Measurements from ENCODE around the gene ZNF770. TPM values are rescaled to one million over a fixed set of nuclear protein-coding genes. Genes with fewer than 3 reads are reported as not detected.

The ZNF770 gene
- total and polyA plus RNA-seq, 3 donors from 2014 or later: 17.7 to 30.2 (median 27.7) TPM

DNA sequence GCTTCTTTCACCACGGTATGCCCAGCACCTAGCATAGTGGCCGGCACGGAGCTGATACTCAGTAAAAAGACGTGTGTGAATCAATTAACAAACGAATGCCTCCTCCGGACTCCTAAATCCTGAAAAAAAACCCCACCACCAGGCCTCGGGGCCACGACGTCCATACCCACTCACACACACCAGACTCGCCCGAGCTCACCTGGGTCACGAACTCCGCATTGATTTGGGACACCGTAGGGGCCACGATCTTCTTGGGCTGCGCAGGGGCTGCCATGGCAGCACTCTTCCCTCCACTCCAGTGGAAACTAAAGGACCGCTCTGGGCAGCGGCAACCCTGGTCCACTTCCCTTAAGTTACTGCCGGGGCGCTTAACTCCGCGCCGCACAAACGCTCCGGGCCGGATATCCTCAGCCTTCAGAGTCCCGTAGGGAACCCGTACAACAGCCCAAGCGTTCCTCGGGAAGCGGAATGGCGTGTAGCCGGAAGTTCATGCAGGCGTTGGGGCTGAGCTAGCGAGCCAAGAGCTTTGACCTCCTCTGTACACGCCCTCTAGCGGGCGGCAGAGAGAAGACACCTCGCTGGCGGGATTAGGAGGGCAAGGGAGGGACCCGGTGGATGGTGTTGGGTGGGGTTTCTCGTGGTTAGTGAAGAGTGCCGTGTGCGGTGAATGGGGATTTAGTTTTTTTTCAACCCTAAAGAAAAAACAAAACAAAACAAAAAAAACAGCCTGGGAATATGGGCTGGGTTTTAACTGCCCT, 18.6 kb downstream of the ZNF770 start, which contains the start of gene AQR:
Gene AQR (minus strand): TSS at position 403 of the 758 bp plus-strand sequence. CDS start 129 bp downstream, at position 274.
- 0 to 1% methylated on average over 22 to 41 of the region's 44 CpGs for WGBS, 2 donors
- peak within 1 kb of the TSS; percentile 86 to 92 for H3K4me3 ChIP-seq
- no peaks in the 10 kb centered on the region for H3K27me3 ChIP-seq
- peak within 1 kb of the TSS; percentile 67 to 80 for H3K27ac ChIP-seq
- H3K9me3 ChIP-seq: no peaks in the 10 kb centered on the region
- no peaks in the 10 kb centered on the region for H3K36me3 ChIP-seq (ENCODE audit: low read depth, missing control alignments)
- peaks cover 17% of the 10 kb centered on the region for H3K4me1 ChIP-seq
- intact Hi-C loops (cut with DNase I; ENCODE audit: low total_unique reads): no loop called here
- no peak for TF ChIP-seq POLR2A (IDR thresholded peaks at IDR 0.05)
- TF ChIP-seq, protein P1, sequence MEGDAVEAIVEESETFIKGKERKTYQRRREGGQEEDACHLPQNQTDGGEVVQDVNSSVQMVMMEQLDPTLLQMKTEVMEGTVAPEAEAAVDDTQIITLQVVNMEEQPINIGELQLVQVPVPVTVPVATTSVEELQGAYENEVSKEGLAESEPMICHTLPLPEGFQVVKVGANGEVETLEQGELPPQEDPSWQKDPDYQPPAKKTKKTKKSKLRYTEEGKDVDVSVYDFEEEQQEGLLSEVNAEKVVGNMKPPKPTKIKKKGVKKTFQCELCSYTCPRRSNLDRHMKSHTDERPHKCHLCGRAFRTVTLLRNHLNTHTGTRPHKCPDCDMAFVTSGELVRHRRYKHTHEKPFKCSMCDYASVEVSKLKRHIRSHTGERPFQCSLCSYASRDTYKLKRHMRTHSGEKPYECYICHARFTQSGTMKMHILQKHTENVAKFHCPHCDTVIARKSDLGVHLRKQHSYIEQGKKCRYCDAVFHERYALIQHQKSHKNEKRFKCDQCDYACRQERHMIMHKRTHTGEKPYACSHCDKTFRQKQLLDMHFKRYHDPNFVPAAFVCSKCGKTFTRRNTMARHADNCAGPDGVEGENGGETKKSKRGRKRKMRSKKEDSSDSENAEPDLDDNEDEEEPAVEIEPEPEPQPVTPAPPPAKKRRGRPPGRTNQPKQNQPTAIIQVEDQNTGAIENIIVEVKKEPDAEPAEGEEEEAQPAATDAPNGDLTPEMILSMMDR (IDR thresholded peaks at IDR 0.05): peak; percentile 89 to 94 (median 92)
- DNase-seq: peak; percentile 98

DNA sequence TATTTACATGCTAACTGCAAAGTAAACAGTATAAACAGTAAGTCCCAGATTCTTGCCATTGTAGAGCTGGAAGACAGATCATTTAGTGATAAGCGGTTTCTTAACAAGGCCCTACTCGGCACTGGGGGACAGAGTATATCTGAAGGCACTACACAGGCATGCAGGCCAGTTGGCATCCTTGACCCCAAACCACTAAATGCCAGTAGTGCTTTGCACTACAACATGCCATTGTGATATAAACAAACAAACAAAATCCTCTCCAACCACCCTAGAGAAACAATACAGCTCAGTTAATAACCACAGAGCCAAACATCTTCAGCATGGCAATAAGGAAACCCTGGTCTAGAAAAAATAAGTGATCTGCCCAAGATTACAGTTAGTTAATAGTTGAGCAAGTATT, 23.8 kb downstream of the ZNF770 start:
- intact Hi-C loops (cut with DNase I; ENCODE audit: low total_unique reads): no loop called here
- 80 to 82% methylated on average over 2 of the region's 2 CpGs for WGBS, 2 donors
- DNase-seq: no peak
- no peak overlapping the region for H3K27ac ChIP-seq
- no peaks in the 10 kb centered on the region for H3K27me3 ChIP-seq
- no peak overlapping the region for H3K4me3 ChIP-seq
- no peaks in the 10 kb centered on the region for H3K9me3 ChIP-seq
- no peaks in the 10 kb centered on the region for H3K36me3 ChIP-seq (ENCODE audit: low read depth, missing control alignments)
- peaks cover 17% of the 10 kb centered on the region for H3K4me1 ChIP-seq
- TF ChIP-seq, protein P1 (IDR thresholded peaks at IDR 0.05): no peak
- TF ChIP-seq POLR2A (IDR thresholded peaks at IDR 0.05): no peak

DNA sequence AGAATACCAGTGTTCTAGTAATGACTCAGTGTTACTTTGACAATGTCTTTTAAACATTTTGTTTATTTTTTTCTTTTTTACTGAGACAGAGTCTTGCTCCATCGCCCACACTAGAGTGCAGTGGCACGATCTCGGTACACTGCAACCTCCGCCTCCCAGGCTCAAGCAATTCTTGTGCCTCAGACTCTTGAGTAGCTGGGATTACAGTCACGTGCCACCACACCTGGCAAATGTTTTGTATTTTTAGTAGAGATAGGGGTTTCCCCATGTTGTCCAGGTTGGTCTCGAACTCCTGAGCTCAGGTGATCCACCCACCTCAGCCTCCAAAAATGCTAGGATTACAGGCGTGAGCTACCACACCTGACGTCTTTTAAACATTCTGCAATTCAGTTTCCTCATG, 34.2 kb downstream of the ZNF770 start:
- no peaks in the 10 kb centered on the region for H3K9me3 ChIP-seq
- H3K27ac ChIP-seq: no peak overlapping the region
- no peak overlapping the region for H3K4me3 ChIP-seq
- H3K36me3 ChIP-seq (ENCODE audit: low read depth, missing control alignments): no peaks in the 10 kb centered on the region
- TF ChIP-seq, protein P1 (IDR thresholded peaks at IDR 0.05): no peak
- no peak for TF ChIP-seq POLR2A (IDR thresholded peaks at IDR 0.05)
- intact Hi-C loops (cut with DNase I; ENCODE audit: low total_unique reads): no loop called here
- H3K27me3 ChIP-seq: no peaks in the 10 kb centered on the region
- 93 to 96% methylated on average over 8 of the region's 8 CpGs for WGBS, 2 donors
- H3K4me1 ChIP-seq: no peaks in the 10 kb centered on the region
- DNase-seq: no peak

DNA sequence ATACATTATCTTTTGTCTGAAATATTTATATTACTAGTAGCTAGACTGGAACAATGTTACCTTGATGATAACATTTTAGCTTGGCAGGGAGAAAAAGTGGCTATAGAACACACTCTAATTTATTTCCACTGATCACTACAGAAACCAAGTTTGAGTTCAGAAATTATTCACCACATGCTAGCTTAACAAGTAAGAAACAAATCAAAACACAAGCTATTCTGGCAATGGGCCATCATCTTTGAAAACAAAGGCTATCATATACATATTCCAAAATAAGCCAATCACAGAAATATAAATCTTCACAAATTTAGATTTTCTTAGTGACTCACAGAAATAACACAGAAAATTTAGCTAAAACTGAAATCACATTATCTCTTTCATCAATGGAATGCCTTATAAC, 35.6 kb downstream of the ZNF770 start:
- H3K36me3 ChIP-seq (ENCODE audit: low read depth, missing control alignments): no peaks in the 10 kb centered on the region
- no peak for TF ChIP-seq POLR2A (IDR thresholded peaks at IDR 0.05)
- TF ChIP-seq, protein P1 (IDR thresholded peaks at IDR 0.05): no peak
- H3K4me1 ChIP-seq: no peaks in the 10 kb centered on the region
- no peak overlapping the region for H3K4me3 ChIP-seq
- no peak for DNase-seq
- intact Hi-C loops (cut with DNase I; ENCODE audit: low total_unique reads): no loop called here
- H3K9me3 ChIP-seq: no peaks in the 10 kb centered on the region
- no peak overlapping the region for H3K27ac ChIP-seq
- no peaks in the 10 kb centered on the region for H3K27me3 ChIP-seq

DNA sequence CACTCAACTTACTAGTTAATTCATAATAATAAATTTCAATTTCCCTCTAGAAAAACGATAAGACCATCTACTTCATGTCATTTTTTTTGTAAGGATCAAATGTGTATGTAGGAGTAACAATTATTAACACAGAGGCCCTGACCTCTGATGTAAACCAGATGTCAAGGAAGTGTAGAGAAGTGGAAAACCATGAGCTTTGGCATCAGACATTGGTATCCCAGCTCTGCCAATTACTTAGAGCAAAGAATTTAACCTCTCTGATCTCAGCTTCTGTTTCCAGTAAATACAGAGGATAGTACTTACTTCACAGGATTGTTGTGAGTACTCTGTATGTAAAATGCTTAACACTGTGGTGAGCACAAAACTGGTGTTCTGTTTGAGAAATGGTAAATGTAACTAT, 36.1 kb downstream of the ZNF770 start:
- no peaks in the 10 kb centered on the region for H3K36me3 ChIP-seq (ENCODE audit: low read depth, missing control alignments)

More for the DNA sequence above, 36.1 kb downstream of the ZNF770 start:
- Histone ChIP-seq H3K4me3 (no peak overlapping the region), H3K4me1 (no peaks in the 10 kb centered on the region), H3K27ac (no peak overlapping the region), H3K9me3 (no peaks in the 10 kb centered on the region), H3K27me3 (no peaks in the 10 kb centered on the region)
- intact Hi-C loops (cut with DNase I; ENCODE audit: low total_unique reads): no loop called here
- no peak for DNase-seq
- 37 to 57% methylated on average over 1 of the region's 1 CpG for WGBS, 2 donors
- TF ChIP-seq POLR2A (IDR thresholded peaks at IDR 0.05): no peak
- TF ChIP-seq, protein P1 (IDR thresholded peaks at IDR 0.05): no peak
